IMR-90 (cell line): Measurements from ENCODE around the gene MTG1. TPM values are rescaled to one million over a fixed set of nuclear protein-coding genes. Genes with fewer than 3 reads are reported as not detected.

ENCODE experiments used
- microRNA-seq, 2 experiments: library from miRNA; stranded (forward) in 1 of 2; unstranded in 1 of 2; fragments of 10-50 nt in 1 of 2; fragments of <30 nt in 1 of 2; gene quantifications in 1 of 2; microRNA quantifications in 1 of 2; one replicate each; pipeline versions ENCODE3 to v1.1.0; 2013 to 2020; ENCODE audit not compliant: insufficient read depth in 1 of 2, insufficient read length in 1 of 2, unreplicated experiment in 1 of 2
- polyA plus RNA-seq, 3 experiments: library from polyadenylated mRNA; depleted of rRNA; stranded (reverse); fragments of >200 nt; gene quantifications; 2 replicates each; pipeline ENCODE4 v1.2.3, GENCODE V29; 2012; ENCODE audit warnings: low replicate concordance in 1 of 3
- small RNA-seq, 5 experiments: library from RNA; depleted of rRNA; stranded (forward); fragments of <200 nt; gene quantifications; one replicate each; pipeline ENCODE3, GENCODE V24; 2012
- total RNA-seq: library from RNA; depleted of rRNA; stranded (reverse); fragments of >200 nt; gene quantifications from 2 replicates; pipeline ENCODE4 v1.2.3, GENCODE V29; 2012; rRNA removed

MTG1 gene
- total and polyA plus RNA-seq, 2 of the 4 experiments (the other 2 are of a cell fraction), result 38.5 to 64.8 TPM

Small RNA genes within 50 kb of the gene (microRNA-seq; reads per million reads assigned to microRNA genes)
- gene AL360181.4 (ENCODE audit: insufficient read depth, insufficient read length) (not detected), gene BANF1P2 (ENCODE audit: insufficient read depth, insufficient read length) (not detected), gene MIR3944 (ENCODE audit: insufficient read depth in 1 of 2, insufficient read length in 1 of 2, unreplicated experiment in 1 of 2) (1.1 to 2.1 reads per million in 2 experiments)

Small RNA genes within 50 kb of the gene (small RNA-seq; reads per million reads assigned to genes)
- gene AL360181.4, result 0 reads per million in 5 experiments
- gene BANF1P2, result 0 reads per million in 5 experiments
- gene MIR3944, result 0 reads per million in 5 experiments

Other genes starting within 250 kb of the MTG1 start
- gene KNDC1, start 233.9 kb upstream of the MTG1 start, total RNA-seq, result 0.18 and 0.56 TPM in 2 replicates
- gene KNDC1, start 233.9 kb upstream of the MTG1 start, polyA plus RNA-seq (2012; rRNA removed), result 1.1 TPM in 2 replicates
- not detected in 2 replicates for gene UTF1, start 163.9 kb upstream of the MTG1 start, total RNA-seq
- gene UTF1, start 163.9 kb upstream of the MTG1 start, polyA plus RNA-seq (2012; rRNA removed), result not detected in 2 replicates
- gene VENTX, start 156.3 kb upstream of the MTG1 start, total RNA-seq, result not detected in 2 replicates
- gene VENTX, start 156.3 kb upstream of the MTG1 start, polyA plus RNA-seq (2012; rRNA removed), result not detected in 2 replicates
- under 0.01 and 0.28 TPM in 2 replicates for gene ADAM8, start 117.3 kb upstream of the MTG1 start, total RNA-seq
- gene ADAM8, start 117.3 kb upstream of the MTG1 start, polyA plus RNA-seq (2012; rRNA removed), result 0.74 and 0.90 TPM in 2 replicates
- 65.0 and 72.6 TPM in 2 replicates for gene TUBGCP2, start 85.3 kb upstream of the MTG1 start, total RNA-seq
- 48.1 and 48.6 TPM in 2 replicates for gene TUBGCP2, start 85.3 kb upstream of the MTG1 start, polyA plus RNA-seq (2012; rRNA removed)
- gene ZNF511, start 85.2 kb upstream of the MTG1 start, total RNA-seq, result 13.6 and 14.2 TPM in 2 replicates
- gene ZNF511, start 85.2 kb upstream of the MTG1 start, polyA plus RNA-seq (2012; rRNA removed), result 32.6 and 36.8 TPM in 2 replicates
- not detected in 2 replicates for gene CALY, start 57.3 kb upstream of the MTG1 start, total RNA-seq
- gene CALY, start 57.3 kb upstream of the MTG1 start, polyA plus RNA-seq (2012; rRNA removed), result 0.34 and 0.62 TPM in 2 replicates
- not detected in 2 replicates for gene PRAP1, start 46.8 kb upstream of the MTG1 start, total RNA-seq
- not detected in 2 replicates for gene PRAP1, start 46.8 kb upstream of the MTG1 start, polyA plus RNA-seq (2012; rRNA removed)
- gene FUOM, start 36.1 kb upstream of the MTG1 start, total RNA-seq, result 26.3 and 28.1 TPM in 2 replicates
- gene FUOM, start 36.1 kb upstream of the MTG1 start, polyA plus RNA-seq (2012; rRNA removed), result 52.8 and 71.2 TPM in 2 replicates
- 60.8 and 71.1 TPM in 2 replicates for gene ECHS1, start 20.8 kb upstream of the MTG1 start, total RNA-seq
- gene ECHS1, start 20.8 kb upstream of the MTG1 start, polyA plus RNA-seq (2012; rRNA removed), result 83.3 and 84.2 TPM in 2 replicates
- gene PAOX, start 14.9 kb upstream of the MTG1 start, total RNA-seq, result 3.6 and 3.8 TPM in 2 replicates
- 4.3 and 4.5 TPM in 2 replicates for gene PAOX, start 14.9 kb upstream of the MTG1 start, polyA plus RNA-seq (2012; rRNA removed)
- gene SPRN, start 30.5 kb downstream of the MTG1 start, total RNA-seq, result 0.28 and 0.36 TPM in 2 replicates
- 2.3 and 2.4 TPM in 2 replicates for gene SPRN, start 30.5 kb downstream of the MTG1 start, polyA plus RNA-seq (2012; rRNA removed)
- 0.28 and 0.54 TPM in 2 replicates for gene SCART1, start 59.8 kb downstream of the MTG1 start, total RNA-seq
- gene SCART1, start 59.8 kb downstream of the MTG1 start, polyA plus RNA-seq (2012; rRNA removed), result 1.5 and 2.1 TPM in 2 replicates
- 0.36 and 0.56 TPM in 2 replicates for gene CYP2E1, start 133.2 kb downstream of the MTG1 start, total RNA-seq
- 1.1 and 1.7 TPM in 2 replicates for gene CYP2E1, start 133.2 kb downstream of the MTG1 start, polyA plus RNA-seq (2012; rRNA removed)
- gene SYCE1, start 171.4 kb downstream of the MTG1 start, total RNA-seq, result not detected in 2 replicates
- gene SYCE1, start 171.4 kb downstream of the MTG1 start, polyA plus RNA-seq (2012; rRNA removed), result not detected in 2 replicates
- not detected in 2 replicates for gene FRG2B, start 232.6 kb downstream of the MTG1 start, total RNA-seq
- gene FRG2B, start 232.6 kb downstream of the MTG1 start, polyA plus RNA-seq (2012; rRNA removed), result not detected in 2 replicates